NCI-H2029 treated with DMSO at 0.1 percent for 48 hours (cell line): ENCODE measurements around the gene SLC29A4.
"Not testable (repeated sequence)": the region's sequence is repeated elsewhere in the genome, so short reads cannot be mapped to it uniquely, and the experiment has no call there.

ENCODE experiments used
- DNase-seq: peaks from one replicate; lab custom pipeline; 2025; lab: John Stamatoyannopoulos, UW

The SLC29A4 gene

GRCh38 chr7:5296015-5296610 lies 13.4 kb downstream of the SLC29A4 start:
- DNase-seq, result no peak

GRCh38 chr7:5296611-5297226 lies 14.0 kb downstream of the SLC29A4 start:
- DNase-seq, result no peak

- DNase-seq, result no peak
Observed at GRCh38 chr7:5300366-5300765, 17.6 kb downstream of the SLC29A4 start.

- DNase-seq, result no peak
Observed at GRCh38 chr7:5302577-5302976, 19.8 kb downstream of the SLC29A4 start.

- DNase-seq, result no peak
Observed at GRCh38 chr7:5303061-5303460, 20.3 kb downstream of the SLC29A4 start.

GRCh38 chr7:5303591-5304505 lies 21.1 kb downstream of the SLC29A4 start:
- no peak for DNase-seq

GRCh38 chr7:5305050-5305449 lies 22.3 kb downstream of the SLC29A4 start:
- DNase-seq, result not testable (repeated sequence)

- not testable (repeated sequence) for DNase-seq
Observed at GRCh38 chr7:5307221-5308142, 24.7 kb downstream of the SLC29A4 start.

- DNase-seq, result no peak
Observed at GRCh38 chr7:5309146-5309545, 26.4 kb downstream of the SLC29A4 start.

- no peak for DNase-seq
Observed at GRCh38 chr7:5310822-5311405, 28.2 kb downstream of the SLC29A4 start.

GRCh38 chr7:5312276-5313070 lies 29.7 kb downstream of the SLC29A4 start:
- DNase-seq, result not testable (repeated sequence)

- not testable (repeated sequence) for DNase-seq
Observed at GRCh38 chr7:5313076-5313885, 30.5 kb downstream of the SLC29A4 start.

GRCh38 chr7:5314864-5315263 lies 32.1 kb downstream of the SLC29A4 start:
- no peak for DNase-seq

- DNase-seq, result no peak
Observed at GRCh38 chr7:5315761-5316160, 33.0 kb downstream of the SLC29A4 start.

- not testable (repeated sequence) for DNase-seq
Observed at GRCh38 chr7:5318613-5319012, 35.9 kb downstream of the SLC29A4 start.

- DNase-seq, result no peak
Observed at GRCh38 chr7:5320391-5320790, 37.6 kb downstream of the SLC29A4 start.

GRCh38 chr7:5320802-5321396 lies 38.2 kb downstream of the SLC29A4 start:
- no peak for DNase-seq

GRCh38 chr7:5322621-5323410 lies 40.1 kb downstream of the SLC29A4 start:
- DNase-seq, result no peak
